MM.1S (cell line): ENCODE measurements around the gene CASP7.

ENCODE experiments used
- DNase-seq: peaks from one replicate; pipeline ENCODE4 v3.0.0-alpha.2; 2015
- H2AFZ ChIP-seq: fragments of 300-600 bp; sonication (generic); 2 replicates; pipeline ENCODE4 v1.6.0; 2016; ENCODE audit warnings: antibody characterized with exemption, low read length
- H3F3A ChIP-seq: fragments of 300-600 bp; sonication (generic); 2 replicates; pipeline ENCODE4 v1.6.1; 2016; ENCODE audit warnings: mild to moderate bottlenecking, antibody characterized with exemption, low read length, moderate library complexity, mixed read lengths; ENCODE audit not compliant: insufficient read depth
- H3K27ac ChIP-seq: fragments of 300-600 bp; sonication (generic); 2 replicates; pipeline ENCODE4 v1.5.1; 2016; ENCODE audit warnings: mild to moderate bottlenecking, low read length
- H3K27me3 ChIP-seq: fragments of 300-600 bp; sonication (generic); replicated peaks from 2 replicates; pipeline ENCODE4 v1.6.0; 2016; ENCODE audit warnings: low read length; ENCODE audit not compliant: insufficient read depth
- H3K36me3 ChIP-seq: fragments of 300-600 bp; sonication (generic); replicated peaks from 2 replicates; pipeline ENCODE4 v1.6.1; 2016; ENCODE audit warnings: mild to moderate bottlenecking, low read length, mixed read lengths; ENCODE audit not compliant: insufficient read depth
- H3K4me1 ChIP-seq: fragments of 300-600 bp; sonication (generic); 2 replicates; pipeline ENCODE4 v1.6.1; 2016; ENCODE audit warnings: low read length, mixed read lengths
- H3K4me2 ChIP-seq: fragments of 300-600 bp; sonication (generic); 2 replicates; pipeline ENCODE4 v1.6.0; 2016; ENCODE audit warnings: low read depth, low read length
- H3K4me3 ChIP-seq: fragments of 300-600 bp; sonication (generic); 2 replicates; pipeline ENCODE4 v1.5.1; 2016; ENCODE audit warnings: low read length, mixed read lengths
- H3K79me2 ChIP-seq: fragments of 300-600 bp; sonication (generic); 2 replicates; pipeline ENCODE4 v1.6.1; 2016; ENCODE audit warnings: mixed run types, low read length, mixed read lengths
- H3K9ac ChIP-seq: fragments of 300-600 bp; sonication (generic); 2 replicates; pipeline ENCODE4 v1.6.1; 2016; ENCODE audit warnings: low read length, mixed read lengths
- H3K9me2 ChIP-seq: fragments of 300-600 bp; sonication (generic); replicated peaks from 2 replicates; pipeline ENCODE4 v1.6.1; 2016; ENCODE audit warnings: mild to moderate bottlenecking, low read length, mixed read lengths; ENCODE audit not compliant: insufficient read depth
- H3K9me3 ChIP-seq: fragments of 300-600 bp; sonication (generic); replicated peaks from 2 replicates; pipeline ENCODE4 v1.6.1; 2016; ENCODE audit warnings: mild to moderate bottlenecking, low read length, mixed read lengths; ENCODE audit not compliant: insufficient read depth
- H4K20me1 ChIP-seq: fragments of 300-600 bp; sonication (generic); 2 replicates; pipeline ENCODE4 v1.6.1; 2016; ENCODE audit warnings: mild to moderate bottlenecking, low read length, moderate library complexity, mixed read lengths; ENCODE audit not compliant: insufficient read depth
- EZH2 ChIP-seq: fragments of 300-600 bp; sonication (generic); optimal IDR thresholded peaks from 2 replicates; pipeline ENCODE3; 2017; ENCODE audit warnings: low read depth, mild to moderate bottlenecking, antibody characterized with exemption, low read length, mixed read lengths
- EZH2phosphoT487 ChIP-seq: fragments of 300-600 bp; sonication (generic); IDR thresholded peaks from 2 replicates; pipeline ENCODE4 v1.6.1; 2018; ENCODE audit warnings: antibody characterized with exemption, low read length
- TF ChIP-seq, protein P1 (sequence below): fragments of 300-600 bp; sonication (generic); IDR thresholded peaks from 2 replicates; pipeline ENCODE4 v1.5.1; 2016; ENCODE audit warnings: antibody characterized with exemption, low read length, mixed read lengths

CASP7 gene

DNA sequence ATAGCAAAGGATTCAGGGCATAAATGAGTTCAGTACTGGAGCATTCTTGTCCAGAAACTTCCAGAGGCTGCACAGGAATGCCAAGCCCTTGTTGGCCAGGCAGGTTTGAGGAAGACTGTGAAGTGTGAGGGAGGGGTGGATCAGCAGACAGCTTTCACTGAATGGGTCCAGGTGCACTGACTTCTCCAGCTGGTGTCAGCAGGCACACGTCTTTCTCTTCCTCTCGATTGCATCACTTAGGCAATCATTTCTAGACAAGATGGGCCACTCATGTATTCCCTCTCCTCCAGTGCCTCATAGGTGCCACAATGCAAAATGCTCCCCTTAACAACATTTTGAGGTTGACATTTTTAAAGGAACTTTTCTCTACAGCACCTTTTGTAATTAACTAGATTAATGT is 56.2 kb downstream of the CASP7 start:
- no peaks in the 10 kb centered on the region for H3K27me3 ChIP-seq
- no peaks in the 10 kb centered on the region for H3K9me3 ChIP-seq
- no peak for TF ChIP-seq EZH2phosphoT487
- TF ChIP-seq, protein P1, sequence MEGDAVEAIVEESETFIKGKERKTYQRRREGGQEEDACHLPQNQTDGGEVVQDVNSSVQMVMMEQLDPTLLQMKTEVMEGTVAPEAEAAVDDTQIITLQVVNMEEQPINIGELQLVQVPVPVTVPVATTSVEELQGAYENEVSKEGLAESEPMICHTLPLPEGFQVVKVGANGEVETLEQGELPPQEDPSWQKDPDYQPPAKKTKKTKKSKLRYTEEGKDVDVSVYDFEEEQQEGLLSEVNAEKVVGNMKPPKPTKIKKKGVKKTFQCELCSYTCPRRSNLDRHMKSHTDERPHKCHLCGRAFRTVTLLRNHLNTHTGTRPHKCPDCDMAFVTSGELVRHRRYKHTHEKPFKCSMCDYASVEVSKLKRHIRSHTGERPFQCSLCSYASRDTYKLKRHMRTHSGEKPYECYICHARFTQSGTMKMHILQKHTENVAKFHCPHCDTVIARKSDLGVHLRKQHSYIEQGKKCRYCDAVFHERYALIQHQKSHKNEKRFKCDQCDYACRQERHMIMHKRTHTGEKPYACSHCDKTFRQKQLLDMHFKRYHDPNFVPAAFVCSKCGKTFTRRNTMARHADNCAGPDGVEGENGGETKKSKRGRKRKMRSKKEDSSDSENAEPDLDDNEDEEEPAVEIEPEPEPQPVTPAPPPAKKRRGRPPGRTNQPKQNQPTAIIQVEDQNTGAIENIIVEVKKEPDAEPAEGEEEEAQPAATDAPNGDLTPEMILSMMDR = no peak
- no peak for TF ChIP-seq EZH2
- H2AFZ ChIP-seq = no peak overlapping the region
- no peaks in the 10 kb centered on the region for H3K79me2 ChIP-seq
- no peaks in the 10 kb centered on the region for H3K36me3 ChIP-seq
- H3K27ac ChIP-seq = no peak overlapping the region
- H3K4me1 ChIP-seq = no peaks in the 10 kb centered on the region
- DNase-seq = no peak
- no peaks in the 10 kb centered on the region for H3F3A ChIP-seq
- no peak overlapping the region for H3K4me2 ChIP-seq
- H3K9me2 ChIP-seq = no peaks in the 10 kb centered on the region
- H4K20me1 ChIP-seq = no peaks in the 10 kb centered on the region
- no peak overlapping the region for H3K9ac ChIP-seq
- no peak overlapping the region for H3K4me3 ChIP-seq

DNA sequence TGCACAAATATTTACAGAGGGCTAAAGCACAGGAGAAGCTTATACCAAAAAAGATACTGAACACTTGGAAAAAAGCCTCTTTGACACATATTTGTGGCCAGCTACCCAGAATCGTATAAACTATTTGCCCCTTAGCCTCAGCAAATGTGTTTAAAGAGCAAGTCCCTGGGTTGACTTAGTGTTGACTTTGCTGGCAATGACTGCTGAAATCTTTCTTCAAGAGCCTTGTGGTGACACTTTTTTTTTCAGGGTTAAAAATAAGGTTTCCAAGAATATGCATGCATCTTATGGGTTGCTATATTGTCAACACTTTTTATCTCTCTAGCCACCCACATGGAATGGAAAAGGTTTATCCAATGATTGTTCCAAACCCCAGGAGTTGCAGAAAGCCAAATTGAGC is 56.9 kb downstream of the CASP7 start:
- Histone ChIP-seq H3K27me3 (no peaks in the 10 kb centered on the region), H3K9me2 (no peaks in the 10 kb centered on the region), H3K9me3 (no peaks in the 10 kb centered on the region), H2AFZ (no peak overlapping the region), H3K4me1 (no peaks in the 10 kb centered on the region), H3K27ac (no peak overlapping the region), H3K9ac (no peak overlapping the region), H3F3A (no peaks in the 10 kb centered on the region), H4K20me1 (no peaks in the 10 kb centered on the region), H3K36me3 (no peaks in the 10 kb centered on the region), H3K4me3 (no peak overlapping the region), H3K4me2 (no peak overlapping the region), H3K79me2 (no peaks in the 10 kb centered on the region)
- TF ChIP-seq, protein P1 = no peak
- TF ChIP-seq EZH2phosphoT487 (no peak), EZH2 (no peak)
- no peak for DNase-seq

DNA sequence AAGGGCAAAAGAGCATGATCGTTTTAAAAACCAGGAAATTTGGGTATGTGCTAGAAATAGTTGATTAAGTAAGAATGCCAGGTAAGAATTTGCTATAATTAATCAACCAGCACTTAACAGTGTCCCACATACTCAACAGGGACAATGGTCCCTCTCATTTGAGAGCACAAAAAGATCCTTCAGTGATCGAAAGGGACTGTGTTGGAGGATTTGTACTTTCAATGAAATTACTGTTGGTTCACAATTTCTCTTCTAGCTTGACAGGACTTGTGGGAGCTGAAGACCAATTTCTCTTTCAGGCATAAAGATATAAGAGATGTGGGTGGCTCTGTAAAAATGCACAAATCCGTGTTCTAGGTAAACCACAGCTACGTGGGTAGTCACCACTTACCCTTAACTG is 59.3 kb downstream of the CASP7 start:
- no peak for DNase-seq
- H3K4me3 ChIP-seq = no peak overlapping the region
- H3F3A ChIP-seq = no peaks in the 10 kb centered on the region
- no peak overlapping the region for H3K27ac ChIP-seq
- H3K9me3 ChIP-seq = no peaks in the 10 kb centered on the region
- no peaks in the 10 kb centered on the region for H4K20me1 ChIP-seq
- H3K9ac ChIP-seq = no peak overlapping the region
- no peak overlapping the region for H3K4me2 ChIP-seq
- H3K4me1 ChIP-seq = no peaks in the 10 kb centered on the region
- TF ChIP-seq, protein P1 = no peak
- TF ChIP-seq EZH2 (no peak), EZH2phosphoT487 (no peak)
- no peaks in the 10 kb centered on the region for H3K79me2 ChIP-seq
- H3K9me2 ChIP-seq = no peaks in the 10 kb centered on the region
- H3K36me3 ChIP-seq = no peaks in the 10 kb centered on the region
- no peaks in the 10 kb centered on the region for H3K27me3 ChIP-seq
- H2AFZ ChIP-seq = no peak overlapping the region
